Hepatocyte (in vitro differentiated cells): Measurements from ENCODE around the gene SBF1. TPM values are rescaled to one million over a fixed set of nuclear protein-coding genes. Genes with fewer than 3 reads are reported as not detected.

Experiments
- DNase-seq: peaks from one replicate; pipeline ENCODE4 v3.0.0-alpha.2; 2016; ENCODE audit warnings: low spot score
- H2AFZ ChIP-seq: fragments of 200-600 bp; sonication (generic); 2 replicates; pipeline ENCODE4 v1.6.0; 2016; ENCODE audit warnings: antibody characterized with exemption, mild to moderate bottlenecking
- H3K27ac ChIP-seq: fragments of 200-600 bp; sonication (generic); 2 replicates; pipeline ENCODE4 v1.5.1; 2016; ENCODE audit warnings: mild to moderate bottlenecking
- H3K27me3 ChIP-seq: fragments of 200-600 bp; sonication (generic); 2 replicates; pipeline ENCODE4 v1.6.1; 2016
- H3K36me3 ChIP-seq: fragments of 200-600 bp; sonication (generic); replicated peaks from 2 replicates; pipeline ENCODE4 v1.5.1; 2016; ENCODE audit warnings: low read depth; ENCODE audit not compliant: insufficient read depth
- H3K4me1 ChIP-seq: fragments of 200-600 bp; sonication (generic); 2 replicates; pipeline ENCODE4 v1.5.1; 2016; ENCODE audit warnings: mild to moderate bottlenecking, moderate library complexity; ENCODE audit not compliant: insufficient read depth
- H3K4me2 ChIP-seq: fragments of 200-600 bp; sonication (generic); 2 replicates; pipeline ENCODE4 v1.6.0; 2016
- H3K4me3 ChIP-seq: fragments of 200-600 bp; sonication (generic); 2 replicates; pipeline ENCODE4 v1.5.1; 2016; ENCODE audit warnings: mild to moderate bottlenecking
- H3K79me2 ChIP-seq: fragments of 200-600 bp; sonication (generic); 2 replicates; pipeline ENCODE4 v1.6.0; 2017; ENCODE audit warnings: mild to moderate bottlenecking
- H3K9me2 ChIP-seq: fragments of 200-600 bp; sonication (generic); replicated peaks from 2 replicates; pipeline ENCODE4 v1.6.0; 2017; ENCODE audit warnings: mild to moderate bottlenecking; ENCODE audit not compliant: insufficient read depth
- H3K9me3 ChIP-seq: fragments of 200-600 bp; sonication (generic); 2 replicates; pipeline ENCODE4 v1.5.1; 2016; ENCODE audit warnings: low read depth, mild to moderate bottlenecking
- H4K20me1 ChIP-seq: fragments of 200-600 bp; sonication (generic); 2 replicates; pipeline ENCODE4 v1.6.0; 2016; ENCODE audit warnings: mild to moderate bottlenecking; ENCODE audit not compliant: insufficient read depth, poor library complexity, severe bottlenecking
- CTCF ChIP-seq: fragments of 200-600 bp; sonication (generic); IDR thresholded peaks from 2 replicates; pipeline ENCODE4 v1.5.1; 2016; ENCODE audit warnings: antibody characterized with exemption, mild to moderate bottlenecking; ENCODE audit not compliant: poor library complexity
- EZH2 ChIP-seq: fragments of 200-600 bp; sonication (generic); IDR thresholded peaks from 2 replicates; pipeline ENCODE4 v1.6.1; 2016; ENCODE audit warnings: antibody characterized with exemption, mild to moderate bottlenecking, borderline replicate concordance
- EZH2phosphoT487 ChIP-seq: fragments of 200-600 bp; sonication (generic); IDR thresholded peaks from one replicate; pipeline ENCODE4 v1.6.1; 2018; ENCODE audit warnings: antibody characterized with exemption, mild to moderate bottlenecking, low read depth, moderate library complexity; ENCODE audit not compliant: unreplicated experiment, severe bottlenecking
- WGBS: methylation state at CpG from one replicate; pipeline ENCODE4 v1.1.6; 2016; ENCODE audit warnings: low lambda C conversion rate; ENCODE audit errors: missing lambda C conversion rate; 5-methylcytosine and 5-hydroxymethylcytosine counted together
- polyA plus RNA-seq: library from polyadenylated mRNA; unstranded; fragments of >200 nt; fragmentation: Nextera tagmentation; extraction: Ambion mirVana; gene quantifications from 2 replicates; pipeline ENCODE4 v1.2.1, GENCODE V29; 2016
- total RNA-seq: library from RNA; depleted of rRNA; stranded (reverse); fragments of >200 nt; gene quantifications from 2 replicates; pipeline ENCODE4 v1.2.3, GENCODE V29; 2014

Gene SBF1
- total and polyA plus RNA-seq, 2 experiments from 2014 or later, result 34.5 to 49.5 TPM

DNA sequence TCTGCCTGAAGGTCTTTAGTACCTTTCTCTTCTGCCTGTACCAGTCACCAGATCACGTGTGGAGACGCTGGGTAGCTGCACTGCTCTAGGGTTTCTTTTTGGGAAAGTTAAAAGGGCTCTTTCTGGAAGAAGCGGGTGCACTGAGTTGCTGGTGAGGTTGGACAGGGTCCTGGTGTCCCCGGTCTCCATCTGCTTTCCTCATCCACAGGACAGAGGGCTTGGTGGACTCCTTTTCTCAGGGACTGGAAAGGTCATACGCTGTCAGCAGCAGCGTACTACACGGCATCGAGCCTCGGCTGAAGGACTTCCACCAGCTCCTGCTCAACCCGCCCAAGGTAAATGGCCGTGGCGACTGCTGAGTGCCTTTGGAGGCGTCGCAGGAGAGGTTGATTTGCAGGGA is 52.8 kb downstream of the SBF1 start:
- Histone ChIP-seq H3K9me2 (no peaks in the 10 kb centered on the region), H3K27ac (no peak overlapping the region), H2AFZ (no peak overlapping the region), H3K9me3 (no peaks in the 10 kb centered on the region), H3K4me2 (no peak overlapping the region), H4K20me1 (no peaks in the 10 kb centered on the region), H3K27me3 (no peaks in the 10 kb centered on the region), H3K4me3 (no peak overlapping the region), H3K79me2 (peaks cover 5% of the 10 kb centered on the region), H3K4me1 (no peaks in the 10 kb centered on the region), H3K36me3 (peaks cover 1% of the 10 kb centered on the region)
- no peak for DNase-seq
- WGBS, result 97% methylated on average over 14 of the region's 14 CpGs
- no peak for TF ChIP-seq EZH2
- TF ChIP-seq EZH2phosphoT487, result no peak
- TF ChIP-seq CTCF, result no peak

DNA sequence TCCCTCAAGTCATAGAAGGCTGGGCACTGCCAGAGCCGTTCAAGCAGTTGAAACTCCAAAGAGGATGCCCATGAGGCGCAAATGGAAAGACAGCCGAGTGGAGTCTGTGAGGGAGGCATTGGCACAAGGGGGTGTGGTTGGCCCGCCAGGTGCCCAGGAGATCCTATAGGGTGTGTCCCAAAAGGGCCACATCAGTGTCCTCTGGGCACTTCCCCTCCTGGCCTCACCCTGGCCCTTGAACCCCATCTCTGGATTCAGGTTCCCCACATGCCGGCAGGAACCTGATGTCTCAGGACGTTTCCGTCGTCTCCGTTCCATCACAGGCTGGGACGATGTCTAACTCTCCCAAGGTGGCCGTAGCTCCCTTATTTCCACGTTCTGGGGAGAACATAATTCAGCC is 54.3 kb downstream of the SBF1 start:
- no peak overlapping the region for H3K27ac ChIP-seq
- DNase-seq, result no peak
- H4K20me1 ChIP-seq, result no peaks in the 10 kb centered on the region
- WGBS, result 94% methylated on average over 12 of the region's 12 CpGs
- no peaks in the 10 kb centered on the region for H3K9me3 ChIP-seq
- H3K4me1 ChIP-seq, result no peaks in the 10 kb centered on the region
- H3K9me2 ChIP-seq, result no peaks in the 10 kb centered on the region
- no peak overlapping the region for H3K4me3 ChIP-seq
- no peak overlapping the region for H2AFZ ChIP-seq
- TF ChIP-seq EZH2, result no peak
- TF ChIP-seq EZH2phosphoT487, result no peak
- no peak for TF ChIP-seq CTCF
- no peak overlapping the region for H3K4me2 ChIP-seq
- H3K36me3 ChIP-seq, result peaks cover 3% of the 10 kb centered on the region
- H3K79me2 ChIP-seq, result no peaks in the 10 kb centered on the region
- H3K27me3 ChIP-seq, result no peaks in the 10 kb centered on the region

- no peak for DNase-seq
Measured at GRCh38 chr22:50420015-50420414, 54.8 kb downstream of the SBF1 start.

More at GRCh38 chr22:50420015-50420414, 54.8 kb downstream of the SBF1 start:
- no peaks in the 10 kb centered on the region for H3K4me1 ChIP-seq
- TF ChIP-seq CTCF, result no peak
- TF ChIP-seq EZH2, result no peak
- no peak overlapping the region for H2AFZ ChIP-seq
- H3K9me2 ChIP-seq, result no peaks in the 10 kb centered on the region
- H3K27me3 ChIP-seq, result no peaks in the 10 kb centered on the region
- no peak overlapping the region for H3K4me3 ChIP-seq
- 92% methylated on average over 10 of the region's 10 CpGs for WGBS
- H4K20me1 ChIP-seq, result no peaks in the 10 kb centered on the region
- peaks cover 3% of the 10 kb centered on the region for H3K36me3 ChIP-seq
- H3K27ac ChIP-seq, result no peak overlapping the region
- no peaks in the 10 kb centered on the region for H3K79me2 ChIP-seq
- no peak overlapping the region for H3K4me2 ChIP-seq
- no peaks in the 10 kb centered on the region for H3K9me3 ChIP-seq
